ENCODE results near the gene SGCA. TPM values are rescaled to one million over a fixed set of nuclear protein-coding genes. Genes with fewer than 3 reads are reported as not detected.

The SGCA gene
- total and polyA plus RNA-seq, 5 experiments from 2014 or later, result 0.71 TPM; not detected in 4

DNA sequence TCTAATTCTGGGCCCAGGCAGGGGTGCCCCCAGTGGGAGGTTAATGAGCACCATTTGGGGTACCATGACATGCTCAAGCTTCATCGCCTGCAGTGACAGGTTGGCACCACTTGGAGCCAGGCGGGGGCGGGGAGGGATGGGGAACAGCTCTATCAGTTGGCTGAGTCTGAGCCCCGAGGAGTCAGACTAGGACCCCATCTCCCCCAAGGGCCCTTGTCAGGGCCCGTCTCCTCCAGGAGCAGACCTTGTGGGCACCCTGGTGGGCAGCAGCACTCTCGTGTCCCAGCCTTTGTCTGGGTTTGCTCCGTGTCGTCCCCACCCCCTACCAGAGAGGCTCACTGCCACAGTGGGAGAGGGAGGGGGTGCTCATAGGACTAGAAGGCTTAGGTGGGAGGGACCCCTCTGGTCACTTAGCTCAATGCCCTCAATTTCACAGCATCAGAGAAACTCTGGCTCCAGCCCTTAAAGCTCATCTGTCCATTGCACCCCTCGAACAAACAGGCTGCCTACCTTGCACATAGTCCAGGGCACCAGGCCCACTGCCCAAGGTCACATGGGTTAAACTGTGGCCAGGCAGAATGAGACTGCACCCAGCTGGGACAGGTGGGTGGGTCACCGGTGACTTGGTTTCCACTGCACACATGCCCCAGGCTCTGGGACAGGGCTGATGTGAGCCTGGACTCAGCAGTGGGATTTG lies 19.4 kb upstream of the SGCA start:
- Mint-ChIP-seq H3K27me3 (no peaks in the 10 kb centered on the region), H3K4me3 (peak overlapping the region; percentile 87 to 98 (median 95)), H3K27ac (peak overlapping the region; percentile 83 to 97 (median 92)), H3K4me1 (peaks cover 49 to 75% (median 70%) of the 10 kb centered on the region in 4 donors), H3K9me3 (no peaks in the 10 kb centered on the region), H3K36me3 (peaks cover 0 to 41% (median 8%) of the 10 kb centered on the region in 3 donors)
- ATAC-seq (no peak), DNase-seq (no peak)
- POLR2A ChIA-PET, result interaction anchor here (0.8 to 2.2 kb wide), 3 partner anchors 9 to 32 kb away, joined by 3 to 9 read pairs (median 6); no protein-coding TSS in a partner anchor

DNA sequence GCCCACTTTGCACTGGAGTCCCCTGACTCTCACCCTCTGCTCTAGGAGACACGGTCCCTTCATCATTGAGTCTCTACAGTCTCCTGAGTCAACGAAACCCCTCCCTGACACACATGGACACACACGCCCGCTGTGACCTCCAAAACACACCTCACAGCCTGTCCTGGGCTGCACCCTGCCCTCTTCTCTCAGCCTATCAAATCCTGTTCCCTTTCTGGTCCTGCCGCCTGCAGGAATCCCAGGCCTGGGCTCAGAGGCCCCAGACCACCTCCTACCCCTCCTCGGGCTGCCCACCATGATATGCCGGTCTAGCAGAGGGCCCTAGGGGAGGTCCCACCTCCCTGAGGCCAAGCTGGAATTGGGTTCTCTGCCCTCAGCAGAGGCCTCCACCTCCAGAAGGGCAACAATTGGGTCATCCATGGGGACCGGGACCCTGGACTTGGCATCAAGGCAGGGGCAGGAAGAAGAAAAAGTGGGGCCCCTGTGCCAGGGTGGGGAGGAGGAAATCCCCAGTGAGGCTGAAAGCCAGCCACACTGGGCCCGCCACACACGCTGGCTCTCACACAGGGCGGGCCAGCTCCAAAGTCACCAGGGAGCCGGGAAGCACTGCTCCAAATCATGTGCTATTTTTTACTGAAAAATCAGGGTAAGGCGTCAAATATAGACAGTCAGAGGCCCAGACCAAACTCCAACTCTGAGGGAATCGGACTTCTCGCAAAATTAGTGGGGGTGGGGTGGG lies 18.7 kb upstream of the SGCA start:
- POLR2A ChIA-PET, result interaction anchor here (0.8 to 2.8 kb wide), 8 partner anchors 8 to 31 kb away, joined by 3 to 10 read pairs (median 8); partner anchors contain the start of gene SGCA
- Mint-ChIP-seq H3K9me3 (no peaks in the 10 kb centered on the region), H3K4me3 (peak overlapping the region; percentile 87 to 98 (median 95)), H3K27ac (peak overlapping the region; percentile 89 to 97 (median 94)), H3K36me3 (peaks cover 0 to 34% (median 4%) of the 10 kb centered on the region in 3 donors), H3K27me3 (no peaks in the 10 kb centered on the region), H3K4me1 (peaks cover 46 to 75% (median 68%) of the 10 kb centered on the region in 4 donors)
- ATAC-seq (no peak), DNase-seq (no peak)

DNA sequence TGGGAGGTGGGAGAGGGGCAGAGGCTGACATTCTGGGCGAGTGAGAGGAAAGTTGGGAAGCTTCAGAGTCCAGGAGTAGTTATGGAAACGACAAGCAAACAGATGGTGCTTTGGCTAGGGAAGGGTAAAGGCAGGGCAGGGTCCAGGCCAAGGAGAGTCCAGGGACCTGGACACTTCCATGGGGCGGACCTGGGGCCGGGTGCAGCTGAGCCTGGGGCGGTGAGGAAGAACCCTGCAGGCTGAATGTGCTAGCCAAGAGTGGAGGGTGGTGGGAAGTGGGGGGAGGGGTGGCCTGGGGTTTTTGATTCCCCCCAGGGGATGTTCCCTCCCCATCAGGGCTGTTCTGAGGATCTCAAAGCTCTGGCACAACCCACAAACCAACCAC lies 18.0 kb upstream of the SGCA start:
- H3K27me3 Mint-ChIP-seq, result no peaks in the 10 kb centered on the region
- peaks cover 0 to 28% (median 4%) of the 10 kb centered on the region in 3 donors for H3K36me3 Mint-ChIP-seq
- no peaks in the 10 kb centered on the region for H3K9me3 Mint-ChIP-seq
- H3K4me3 Mint-ChIP-seq, result peak overlapping the region; percentile 87 to 98 (median 95)
- POLR2A ChIA-PET, result interaction anchor here (0.5 to 2.8 kb wide), 10 partner anchors 8 to 52 kb away, joined by 3 to 10 read pairs (median 6); partner anchors contain the start of gene SGCA
- H3K4me1 Mint-ChIP-seq, result peaks cover 40 to 74% (median 67%) of the 10 kb centered on the region in 4 donors
- DNase-seq (no peak), ATAC-seq (no peak)
- peak overlapping the region; percentile 81 to 97 (median 92) for H3K27ac Mint-ChIP-seq

DNA sequence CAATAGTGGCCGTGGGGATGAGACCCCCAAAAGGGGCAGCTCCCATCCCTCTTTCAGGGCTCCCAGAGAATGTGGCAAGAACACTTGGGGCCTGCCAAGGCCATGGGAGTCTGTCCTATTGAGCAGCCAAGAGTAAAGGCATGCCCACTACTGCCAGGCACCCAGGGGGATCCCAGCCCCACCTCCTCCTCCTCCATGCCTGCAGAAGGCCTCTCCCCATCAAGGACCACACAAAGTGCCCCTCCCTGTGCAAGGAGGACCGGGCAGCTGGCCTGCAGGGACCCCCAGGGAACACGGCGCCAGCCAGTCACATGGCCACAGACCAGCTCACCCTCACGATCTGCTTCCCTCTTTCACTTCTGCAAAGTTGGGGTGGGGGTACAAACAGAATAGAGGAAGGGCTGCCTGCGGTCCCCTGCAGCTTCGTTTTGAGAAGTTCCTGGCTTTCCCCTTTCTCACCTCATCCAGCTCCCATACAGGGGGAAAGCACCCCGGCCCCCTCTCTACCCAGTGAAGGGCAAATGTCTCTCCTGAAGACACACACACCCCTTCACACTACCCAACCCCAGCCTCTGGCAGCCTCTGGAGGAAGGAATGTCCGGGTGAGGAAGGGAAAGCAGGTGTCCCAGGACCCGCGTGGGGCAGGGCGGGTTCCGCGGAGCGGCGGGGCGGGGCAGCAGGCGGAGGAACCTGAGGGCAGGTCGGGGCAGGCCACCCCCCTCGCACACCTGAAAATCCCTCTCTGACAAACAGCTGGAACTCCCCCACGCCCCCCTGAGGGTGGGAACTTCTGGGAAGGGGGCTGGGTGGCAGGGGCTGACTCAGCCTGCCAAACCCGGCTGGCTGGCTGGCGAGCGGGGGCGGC lies 17.3 kb upstream of the SGCA start:
- H3K4me3 Mint-ChIP-seq, result peak overlapping the region; percentile 87 to 98 (median 95)

DNA sequence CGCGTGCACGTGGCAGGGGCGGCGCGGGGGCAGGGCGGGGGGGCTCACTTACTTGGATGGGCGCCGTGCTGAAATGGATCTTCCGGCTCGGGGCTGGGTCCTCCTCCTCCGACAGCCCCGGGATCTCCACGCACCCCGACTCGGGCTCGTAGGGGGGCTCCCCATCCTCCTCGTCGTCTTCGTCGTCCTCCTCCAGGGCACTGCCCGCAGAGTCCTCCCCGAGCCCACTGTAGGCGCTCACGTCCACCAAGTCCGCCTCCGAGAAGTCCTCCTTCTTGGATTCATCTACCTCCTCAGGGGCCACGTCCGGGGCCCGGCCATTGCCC lies 16.8 kb upstream of the SGCA start:
- ATAC-seq (peak; percentile 7 to 9), DNase-seq (no peak)
- Mint-ChIP-seq H3K4me1 (peaks cover 31 to 69% (median 61%) of the 10 kb centered on the region in 4 donors), H3K27me3 (no peaks in the 10 kb centered on the region), H3K4me3 (peak overlapping the region; percentile 80 to 95 (median 90)), H3K36me3 (peaks cover 0 to 20% (median 0%) of the 10 kb centered on the region in 3 donors), H3K9me3 (no peaks in the 10 kb centered on the region), H3K27ac (peak overlapping the region in 9 of 10 donors; percentile 25 to 95 (median 90))
- POLR2A ChIA-PET, result interaction anchor here (0.5 to 7.8 kb wide), 9 partner anchors 8 to 55 kb away, joined by 3 to 90 read pairs (median 8); partner anchors contain the start of gene SGCA

More for the DNA sequence above, 17.3 kb upstream of the SGCA start:
- Mint-ChIP-seq H3K9me3 (no peaks in the 10 kb centered on the region), H3K27me3 (no peaks in the 10 kb centered on the region), H3K27ac (peak overlapping the region; percentile 59 to 95 (median 91)), H3K4me1 (peaks cover 36 to 69% (median 63%) of the 10 kb centered on the region in 4 donors), H3K36me3 (peaks cover 0 to 23% (median 0%) of the 10 kb centered on the region in 3 donors)
- POLR2A ChIA-PET, result interaction anchor here (0.5 to 7.8 kb wide), 13 partner anchors 7 to 54 kb away, joined by 3 to 90 read pairs (median 5); partner anchors contain the start of gene SGCA
- peak in 9 of 10 donors; percentile 44 to 82 (median 58) for DNase-seq
- ATAC-seq, result peak; percentile 10 to 15

DNA sequence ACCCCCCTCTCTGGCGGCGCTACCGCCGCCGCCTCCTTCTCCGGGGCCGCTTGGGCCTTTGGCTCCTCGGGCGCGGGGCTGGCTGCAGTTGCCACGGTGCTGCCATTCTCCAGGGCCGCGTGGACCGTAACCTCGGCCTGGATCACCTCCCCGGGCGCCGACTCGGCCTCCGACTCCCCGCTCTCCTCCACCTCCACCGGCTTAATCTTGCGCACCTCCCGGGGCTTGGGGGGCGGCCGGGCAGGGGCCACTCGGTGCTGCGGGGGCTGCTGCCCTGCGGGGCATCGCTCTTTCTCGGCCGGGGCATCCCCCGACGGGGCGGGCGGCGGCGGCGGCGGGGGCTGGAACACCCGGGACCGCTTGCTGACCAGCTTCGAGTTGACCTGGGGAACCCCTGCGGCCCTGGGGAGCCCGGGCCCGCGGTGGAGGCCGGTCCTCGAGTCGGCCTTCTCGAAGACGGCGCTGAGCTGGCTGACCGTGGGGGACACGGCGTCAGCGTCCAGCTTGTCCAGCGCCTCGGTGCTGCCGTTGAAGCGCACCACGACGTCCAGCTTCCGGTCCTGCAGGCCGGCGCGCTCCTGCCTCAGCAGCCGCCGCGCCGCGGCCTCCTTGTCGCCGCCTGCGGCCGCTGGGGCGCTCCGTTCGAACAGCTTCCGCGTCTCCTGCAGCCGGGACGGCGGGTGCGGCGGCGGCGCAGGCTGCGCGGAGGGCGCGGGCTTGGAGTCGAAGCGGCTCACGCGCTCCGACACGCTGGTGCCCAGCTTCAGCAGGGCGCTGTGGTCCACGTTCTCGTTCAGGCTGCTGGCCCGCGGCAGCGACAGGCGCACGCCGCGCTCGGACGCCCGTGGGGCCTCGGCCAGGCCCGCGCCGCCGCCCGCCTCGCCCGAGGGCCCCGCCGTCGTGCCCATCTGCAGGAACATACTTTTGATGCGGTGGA lies 16.1 kb upstream of the SGCA start:
- H3K9me3 Mint-ChIP-seq, result no peaks in the 10 kb centered on the region
- ATAC-seq, result peak; percentile 34 to 46
- POLR2A ChIA-PET, result interaction anchor here (0.5 to 7.8 kb wide), 13 partner anchors 9 to 56 kb away, joined by 3 to 90 read pairs (median 6); partner anchors contain the start of gene SGCA
- peaks cover 25 to 69% (median 61%) of the 10 kb centered on the region in 4 donors for H3K4me1 Mint-ChIP-seq
- peak overlapping the region in 8 of 10 donors; percentile 73 to 95 (median 90) for H3K27ac Mint-ChIP-seq
- peak overlapping the region; percentile 80 to 95 (median 90) for H3K4me3 Mint-ChIP-seq
- H3K36me3 Mint-ChIP-seq, result peaks cover 0 to 13% (median 0%) of the 10 kb centered on the region in 3 donors
- no peaks in the 10 kb centered on the region for H3K27me3 Mint-ChIP-seq
- DNase-seq, result peak; percentile 49 to 72 (median 62)

DNA sequence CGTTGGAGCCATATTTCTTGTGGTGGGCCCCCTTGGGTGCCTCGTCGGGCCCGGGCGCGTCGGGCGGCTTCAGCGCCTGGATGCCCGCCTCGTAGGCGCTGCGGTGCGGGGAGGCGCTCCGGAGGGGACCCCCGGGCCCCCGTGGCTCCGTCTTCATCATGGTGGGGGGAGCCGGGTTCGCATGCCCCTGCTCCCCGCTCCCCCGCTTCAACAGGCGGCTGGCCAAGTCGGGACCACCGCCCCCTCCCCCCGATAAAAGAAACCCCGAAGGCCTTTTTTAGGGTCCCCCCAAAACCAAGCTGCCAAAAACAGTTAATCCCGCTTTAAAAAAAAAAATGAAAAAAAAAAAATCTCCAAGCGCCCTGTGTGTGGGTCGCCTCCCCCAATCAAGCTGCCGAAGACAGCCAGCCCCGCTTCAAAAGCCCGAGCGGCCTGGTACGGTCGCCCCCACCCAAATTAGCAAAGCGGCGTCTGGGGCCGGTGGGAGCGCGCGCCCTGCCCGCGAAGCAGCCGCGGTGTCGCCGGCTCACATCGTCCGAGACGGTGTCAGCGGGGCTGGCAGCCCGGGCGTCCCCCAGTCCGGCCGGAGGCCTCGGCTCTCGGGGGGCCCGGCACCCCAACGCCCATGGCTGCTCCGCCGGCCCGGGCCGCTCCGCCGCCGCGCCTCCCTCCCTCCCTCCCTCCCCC lies 15.3 kb upstream of the SGCA start, which contains the start of gene PPP1R9B:
TSS of gene PPP1R9B (minus strand) at position 324 of the 687 bp plus-strand sequence. CDS start at position 160, 164 bp downstream.
- Mint-ChIP-seq H3K27ac (peak within 1 kb of the TSS; percentile 66 to 95 (median 91)), H3K36me3 (peaks cover 0 to 5% (median 0%) of the 10 kb centered on the region in 3 donors), H3K27me3 (no peaks in the 10 kb centered on the region), H3K4me3 (peak within 1 kb of the TSS; percentile 86 to 95 (median 90)), H3K9me3 (no peaks in the 10 kb centered on the region), H3K4me1 (peaks cover 20 to 68% (median 62%) of the 10 kb centered on the region in 4 donors)
- POLR2A ChIA-PET, result interaction anchor here (0.6 to 7.8 kb wide), 9 partner anchors 9 to 947 kb away, joined by 3 to 90 read pairs (median 4); partner anchors contain the start of gene XYLT2
- DNase-seq (no peak), ATAC-seq (peak; percentile 7 to 14)

DNA sequence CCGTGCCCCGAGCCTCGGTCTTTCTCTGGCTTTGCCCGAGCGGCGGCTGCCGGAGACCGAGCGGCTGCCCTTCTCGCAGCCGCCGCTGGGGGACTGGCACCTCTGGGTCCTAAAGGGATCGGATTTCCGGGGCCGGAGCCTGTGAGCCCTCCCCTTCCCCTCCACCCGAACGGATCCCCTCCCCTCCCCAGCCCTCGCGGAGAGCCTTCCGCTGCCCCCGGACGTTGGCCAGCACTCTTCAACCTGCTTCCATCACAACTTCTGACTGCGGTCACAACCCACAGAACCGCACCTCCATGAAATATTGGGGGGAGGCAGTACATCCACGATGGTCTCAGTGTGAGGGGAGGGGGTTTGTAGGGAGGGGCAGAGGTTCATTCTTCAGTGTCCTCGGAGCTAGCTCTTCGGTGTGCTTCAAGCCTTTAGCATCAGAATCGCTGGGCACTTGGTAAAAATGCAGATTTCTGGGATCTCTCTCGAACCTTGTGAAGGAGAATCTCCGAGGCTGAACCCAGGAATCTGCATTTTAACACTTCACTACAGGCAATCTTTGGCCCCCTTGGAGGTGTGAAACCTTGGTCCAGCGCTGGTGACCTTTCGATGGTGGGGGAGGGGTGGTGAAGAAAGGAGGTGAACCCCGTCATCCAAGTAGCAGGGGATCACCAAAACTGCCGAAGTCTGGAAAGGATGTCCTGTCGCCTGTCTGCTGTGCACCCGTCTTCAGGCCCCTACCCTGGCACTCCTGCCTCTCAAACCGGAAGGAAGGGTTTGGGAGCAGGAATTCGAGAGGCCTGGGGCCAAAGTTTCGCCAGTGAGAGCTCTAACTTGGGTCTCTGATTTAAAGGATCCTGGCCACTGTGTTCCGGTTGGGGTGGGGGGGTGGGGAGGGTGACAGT lies 14.5 kb upstream of the SGCA start:
- Mint-ChIP-seq H3K27me3 (no peaks in the 10 kb centered on the region), H3K4me3 (peak overlapping the region; percentile 81 to 93 (median 88)), H3K27ac (peak overlapping the region; percentile 66 to 95 (median 91)), H3K36me3 (peaks cover 0 to 3% (median 0%) of the 10 kb centered on the region in 3 donors), H3K9me3 (no peaks in the 10 kb centered on the region), H3K4me1 (peaks cover 15 to 60% (median 54%) of the 10 kb centered on the region in 4 donors)
- POLR2A ChIA-PET, result interaction anchor here (0.5 to 7.8 kb wide), 12 partner anchors 10 to 946 kb away, joined by 3 to 90 read pairs (median 4); partner anchors contain the start of gene XYLT2
- DNase-seq (peak; percentile 69 to 89 (median 79)), ATAC-seq (peak; percentile 66 to 72)

DNA sequence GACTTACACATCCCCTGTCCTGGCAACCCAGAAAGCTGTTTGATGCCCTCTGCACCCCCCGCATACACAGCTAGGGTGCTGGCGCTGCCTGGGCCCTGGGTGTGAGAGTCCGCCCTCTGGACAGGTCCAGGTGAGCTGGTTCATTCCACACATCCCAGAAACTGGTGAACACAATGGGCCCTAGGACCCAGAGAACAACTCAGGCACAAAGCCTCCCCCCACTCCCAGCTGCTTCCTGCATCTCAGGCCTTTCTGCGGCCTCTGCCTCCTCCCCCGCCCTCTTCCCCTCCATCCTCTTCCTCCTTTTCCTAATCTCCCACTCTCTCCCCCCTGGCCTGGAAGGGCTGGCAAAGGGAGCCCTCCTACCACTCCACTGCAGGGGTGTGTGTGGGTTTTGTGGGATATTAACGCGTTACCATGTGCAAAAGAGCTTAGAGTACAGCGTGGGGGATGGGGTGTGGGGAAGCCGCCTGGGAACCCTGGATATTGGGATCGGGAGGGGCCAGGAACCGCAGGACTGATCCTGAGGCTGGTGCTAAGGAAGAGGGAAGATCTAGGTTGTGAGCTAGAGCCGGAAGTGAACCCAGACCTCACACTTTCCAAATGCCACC lies 13.8 kb upstream of the SGCA start:
- Mint-ChIP-seq H3K27me3 (no peaks in the 10 kb centered on the region), H3K27ac (peak overlapping the region; percentile 66 to 95 (median 91)), H3K4me1 (peaks cover 13 to 53% (median 47%) of the 10 kb centered on the region in 4 donors), H3K9me3 (no peaks in the 10 kb centered on the region), H3K36me3 (peaks cover 0 to 2% (median 0%) of the 10 kb centered on the region in 3 donors), H3K4me3 (peak overlapping the region; percentile 81 to 93 (median 88))
- POLR2A ChIA-PET, result interaction anchor here (0.5 to 7.8 kb wide), 11 partner anchors 9 to 452 kb away, joined by 3 to 90 read pairs (median 4); no protein-coding TSS in a partner anchor
- peak; percentile 12 to 22 for ATAC-seq
- peak in 4 of 10 donors; percentile 46 to 64 (median 52) for DNase-seq

All from naive thymus-derived CD8-positive, alpha-beta T cell (primary cell).